AG09319 (cell line): Measurements from ENCODE around the gene ADCY2.

Source experiments
- DNase-seq: peaks from one replicate; pipeline ENCODE4 v3.0.0-alpha.2; 2010; ENCODE audit warnings: low read depth; ENCODE audit errors: extremely low read depth
- TF ChIP-seq, protein P1 (sequence below): IDR thresholded peaks from 2 replicates; pipeline ENCODE4 v1.5.1; 2011; ENCODE audit warnings: low read depth, mild to moderate bottlenecking, inconsistent platforms, low read length, moderate library complexity

The ADCY2 gene

DNA sequence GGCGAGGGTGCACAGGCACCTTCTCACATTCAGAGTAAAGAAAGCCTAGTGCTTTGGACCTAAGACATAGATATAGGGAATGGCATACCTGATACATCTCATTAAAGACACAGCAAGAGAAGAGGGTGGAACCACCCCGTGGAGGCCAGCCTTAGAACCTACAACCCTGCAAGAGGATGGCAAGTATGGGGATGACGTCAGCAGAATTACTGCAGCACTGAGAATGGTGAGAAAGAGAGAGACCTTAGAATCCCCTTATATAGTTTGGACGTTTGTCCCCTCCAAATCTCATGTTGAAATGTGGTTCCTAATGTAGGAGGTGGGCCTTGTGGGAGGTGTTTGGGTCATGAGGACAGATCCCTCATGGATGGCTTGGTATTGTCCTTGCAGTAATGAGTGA is 28.2 kb upstream of the ADCY2 start:
- TF ChIP-seq, protein P1, sequence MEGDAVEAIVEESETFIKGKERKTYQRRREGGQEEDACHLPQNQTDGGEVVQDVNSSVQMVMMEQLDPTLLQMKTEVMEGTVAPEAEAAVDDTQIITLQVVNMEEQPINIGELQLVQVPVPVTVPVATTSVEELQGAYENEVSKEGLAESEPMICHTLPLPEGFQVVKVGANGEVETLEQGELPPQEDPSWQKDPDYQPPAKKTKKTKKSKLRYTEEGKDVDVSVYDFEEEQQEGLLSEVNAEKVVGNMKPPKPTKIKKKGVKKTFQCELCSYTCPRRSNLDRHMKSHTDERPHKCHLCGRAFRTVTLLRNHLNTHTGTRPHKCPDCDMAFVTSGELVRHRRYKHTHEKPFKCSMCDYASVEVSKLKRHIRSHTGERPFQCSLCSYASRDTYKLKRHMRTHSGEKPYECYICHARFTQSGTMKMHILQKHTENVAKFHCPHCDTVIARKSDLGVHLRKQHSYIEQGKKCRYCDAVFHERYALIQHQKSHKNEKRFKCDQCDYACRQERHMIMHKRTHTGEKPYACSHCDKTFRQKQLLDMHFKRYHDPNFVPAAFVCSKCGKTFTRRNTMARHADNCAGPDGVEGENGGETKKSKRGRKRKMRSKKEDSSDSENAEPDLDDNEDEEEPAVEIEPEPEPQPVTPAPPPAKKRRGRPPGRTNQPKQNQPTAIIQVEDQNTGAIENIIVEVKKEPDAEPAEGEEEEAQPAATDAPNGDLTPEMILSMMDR, result no peak
- DNase-seq, result no peak

DNA sequence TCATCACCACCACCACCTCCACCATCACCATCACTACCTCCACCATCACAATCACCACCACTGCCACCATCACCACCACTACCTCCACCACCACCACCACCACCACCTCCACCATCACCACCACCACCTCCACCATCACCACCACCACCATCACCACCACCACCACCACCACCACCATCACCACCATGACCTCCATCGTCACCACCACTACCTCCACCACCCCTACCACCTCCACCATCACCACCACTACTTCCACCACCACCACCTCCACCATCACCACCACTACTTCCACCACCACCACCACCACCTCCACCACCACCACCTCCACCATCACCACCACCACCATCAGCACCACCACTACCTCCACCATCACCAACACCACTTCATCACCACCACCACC is 23.5 kb upstream of the ADCY2 start:
- TF ChIP-seq, protein P1, result no peak
- DNase-seq, result no peak

DNA sequence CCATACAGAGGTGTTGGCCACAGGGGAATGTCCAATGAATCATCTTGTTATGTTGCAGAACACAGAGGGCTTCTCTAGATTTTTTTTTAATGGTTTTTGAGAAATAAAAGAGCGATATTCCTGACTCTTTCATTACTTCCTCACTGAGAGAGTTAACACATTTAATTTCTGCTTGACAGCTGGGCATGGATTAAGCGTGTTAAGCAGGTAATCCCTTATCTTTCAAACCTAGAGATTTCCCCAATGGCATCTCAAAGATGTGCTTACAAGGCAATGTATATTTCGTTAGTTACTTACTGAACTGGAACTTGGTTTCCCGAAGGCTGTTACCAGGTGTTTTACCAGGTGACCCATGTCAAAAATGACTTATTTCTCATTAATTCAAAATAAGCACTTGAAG is 21.8 kb upstream of the ADCY2 start:
- DNase-seq, result no peak
- TF ChIP-seq, protein P1, result no peak

DNA sequence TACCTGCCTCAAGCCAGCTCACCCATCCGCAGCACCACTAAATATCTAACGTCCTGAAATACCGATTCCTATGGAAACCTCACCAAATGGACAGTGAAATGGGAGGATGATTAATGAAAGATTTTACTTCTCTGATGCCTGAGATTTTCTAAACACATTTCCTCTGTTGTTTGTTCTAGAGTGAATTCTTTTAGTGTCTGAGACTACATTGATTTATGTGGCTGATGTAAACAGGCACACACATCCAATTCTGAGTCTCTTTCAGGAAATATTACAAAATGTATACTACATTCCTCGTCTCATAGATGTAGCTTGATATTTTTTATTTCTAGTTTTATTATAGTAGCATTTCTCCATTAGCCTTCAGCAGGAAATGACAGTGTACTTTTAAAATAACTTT is 20.5 kb upstream of the ADCY2 start:
- TF ChIP-seq, protein P1, result no peak
- DNase-seq, result no peak

DNA sequence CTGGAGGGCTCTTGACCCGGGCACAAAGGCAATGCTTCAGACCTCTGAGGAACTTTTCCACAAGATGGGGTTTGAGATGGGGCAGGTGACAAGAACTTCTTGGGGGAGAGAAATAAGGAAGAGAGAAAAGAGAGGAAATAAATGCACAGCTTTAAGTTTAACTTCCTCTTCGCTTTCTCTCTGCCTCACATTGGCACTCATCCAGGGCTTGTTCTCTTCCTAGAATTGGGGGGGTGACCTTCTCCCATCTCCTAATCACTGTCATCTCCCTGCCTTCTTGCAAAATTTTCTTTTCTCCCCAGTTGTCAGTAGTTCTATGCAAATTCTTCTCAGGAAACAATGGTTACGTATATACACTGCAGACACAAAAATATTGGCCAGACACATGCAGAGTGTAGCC is 19.1 kb upstream of the ADCY2 start:
- no peak for DNase-seq
- TF ChIP-seq, protein P1, result no peak

DNA sequence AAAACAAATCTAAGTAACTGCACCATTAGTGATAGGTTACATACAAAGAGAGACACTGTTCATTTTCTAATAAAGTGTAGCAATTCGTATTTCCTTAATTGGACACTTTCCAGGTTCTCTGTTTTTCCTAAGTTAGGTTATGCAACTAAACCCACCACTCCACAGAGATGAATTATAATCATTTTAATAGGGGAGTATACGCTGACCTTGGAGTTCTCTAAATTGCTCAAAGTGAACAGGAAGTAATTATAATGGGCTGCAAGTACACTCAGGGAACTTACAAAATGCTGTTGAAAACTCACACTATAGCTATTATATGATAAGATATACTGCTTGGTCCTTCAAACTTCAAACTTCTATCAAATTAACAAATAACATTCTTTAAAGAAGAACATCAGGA is 18.2 kb upstream of the ADCY2 start:
- TF ChIP-seq, protein P1, result no peak
- no peak for DNase-seq

DNA sequence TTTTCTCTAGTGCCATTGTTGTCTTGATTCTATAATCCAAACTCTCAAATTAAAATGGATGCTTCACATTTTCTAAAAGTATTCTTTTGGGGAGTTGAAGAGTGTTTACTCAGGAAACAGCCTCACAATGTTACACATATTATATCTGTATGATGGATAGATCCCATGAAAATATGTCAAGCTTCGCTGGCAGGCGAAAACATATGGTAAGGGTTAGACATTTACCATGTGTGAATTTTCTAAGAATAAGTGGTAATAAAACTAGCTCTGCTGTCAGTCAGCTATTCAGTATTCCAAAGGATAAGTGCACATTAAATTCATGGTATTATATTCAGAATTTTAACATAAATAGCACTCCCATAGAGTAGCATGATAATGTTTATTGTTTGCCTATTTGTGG is 13.3 kb upstream of the ADCY2 start:
- TF ChIP-seq, protein P1, result no peak
- DNase-seq, result no peak

DNA sequence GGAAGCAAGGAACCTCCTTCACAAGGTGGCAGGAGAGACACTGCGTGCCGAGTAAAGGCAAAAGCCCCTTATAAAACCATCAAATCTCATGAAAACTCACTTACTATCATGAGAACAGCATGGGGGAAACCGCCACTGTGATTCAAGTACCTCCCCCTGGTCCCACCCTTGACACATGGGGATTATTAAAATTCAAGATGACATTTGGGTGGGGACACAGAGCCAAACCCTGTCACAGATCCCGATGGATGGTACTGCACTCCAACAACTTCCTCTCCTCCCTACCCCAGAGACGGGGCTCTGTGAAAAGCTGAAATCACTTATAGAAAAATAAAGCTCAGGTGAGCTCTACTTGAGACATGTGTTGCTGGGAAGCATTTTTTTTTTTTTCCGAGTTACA is 10.3 kb upstream of the ADCY2 start:
- no peak for DNase-seq

More for the DNA sequence above, 10.3 kb upstream of the ADCY2 start:
- TF ChIP-seq, protein P1, result no peak
